ENCODE results near the gene BBS9.

GRCh38 chr7:33373195-33373594 lies 243.8 kb downstream of the BBS9 start:
- no peak for TF ChIP-seq CTCF (conservative IDR thresholded peaks at IDR 0.05)
- no peak for TF ChIP-seq ZFX (IDR thresholded peaks at IDR 0.05)

All from C4-2B (cell line).